HL-60 (cell line): ENCODE results near the gene PSMB7.

Experiments used
- DNase-seq, 2 experiments: peaks; one replicate each; pipeline ENCODE4 v3.0.0-alpha.2; 2010 to 2020; ENCODE audit warnings: low read depth in 1 of 2, low spot score in 1 of 2
- H3K27ac ChIP-seq: fragments of 250-450 bp; sonication (Bioruptor Pico); replicated peaks from 2 replicates; pipeline ENCODE4 v1.5.1; 2020; ENCODE audit warnings: mild to moderate bottlenecking, moderate library complexity
- H3K27me3 ChIP-seq: fragments of 250-450 bp; sonication (Bioruptor Pico); 2 replicates; pipeline ENCODE4 v1.5.1; 2021; ENCODE audit warnings: mild to moderate bottlenecking, moderate library complexity; ENCODE audit not compliant: insufficient read depth, poor library complexity, severe bottlenecking
- H3K4me3 ChIP-seq: replicated peaks from 2 replicates; pipeline ENCODE4 v1.5.1; 2011; ENCODE audit warnings: mild to moderate bottlenecking, control low read depth, low read length; ENCODE audit not compliant: insufficient read depth
- CTCF ChIP-seq: IDR thresholded peaks from one replicate; pipeline ENCODE4 v1.5.1; 2011; ENCODE audit warnings: low read length, control low read depth, inconsistent platforms; ENCODE audit not compliant: insufficient read depth
- GABPA ChIP-seq: IDR thresholded peaks from 2 replicates; pipeline ENCODE4 v1.6.1; 2012; ENCODE audit warnings: low read depth
- POLR2AphosphoS5 ChIP-seq: IDR thresholded peaks from 2 replicates; pipeline ENCODE4 v1.6.1; 2012; ENCODE audit warnings: low read depth
- REST ChIP-seq: IDR thresholded peaks from 2 replicates; pipeline ENCODE4 v1.6.1; 2012; ENCODE audit warnings: low read depth; ENCODE audit not compliant: insufficient replicate concordance
- SPI1 ChIP-seq: IDR thresholded peaks from 2 replicates; pipeline ENCODE4 v1.6.1; 2012; ENCODE audit warnings: low read depth, mild to moderate bottlenecking, borderline replicate concordance

Gene PSMB7

GRCh38 chr9:124355941-124356744 lies 59.1 kb downstream of the PSMB7 start:
- Histone ChIP-seq H3K4me3 (no peak overlapping the region), H3K27ac (peak overlapping the region; percentile 37), H3K27me3 (no peaks in the 10 kb centered on the region)
- DNase-seq: no peak
- no peak for TF ChIP-seq REST
- TF ChIP-seq POLR2AphosphoS5: peak; percentile 13; the same call in 1 of the 2 replicates
- no peak for TF ChIP-seq SPI1
- TF ChIP-seq GABPA: no peak
- no peak for TF ChIP-seq CTCF

GRCh38 chr9:124355039-124355940 lies 60.0 kb downstream of the PSMB7 start:
- H3K4me3 ChIP-seq: no peak overlapping the region
- no peaks in the 10 kb centered on the region for H3K27me3 ChIP-seq
- TF ChIP-seq REST (no peak), SPI1 (no peak), POLR2AphosphoS5 (0 out of 2 replicates have a peak, but pooled peaks have one; percentile 27), CTCF (no peak), GABPA (no peak)
- peak overlapping the region; percentile 10; the same call in 1 of the 2 replicates for H3K27ac ChIP-seq
- no peak for DNase-seq

GRCh38 chr9:124354346-124355038 lies 60.8 kb downstream of the PSMB7 start:
- H3K4me3 ChIP-seq: no peak overlapping the region
- no peaks in the 10 kb centered on the region for H3K27me3 ChIP-seq
- no peak for DNase-seq
- H3K27ac ChIP-seq: peak overlapping the region; percentile 34
- TF ChIP-seq POLR2AphosphoS5 (peak; percentile 4; the same call in 1 of the 2 replicates), REST (no peak)
